ENCODE measurements around the gene SNF8.

- TF ChIP-seq CTCF (IDR thresholded peaks at IDR 0.05; ENCODE audit: extremely low read depth in 1 of 2, insufficient read depth in 1 of 2, low read depth in 1 of 2, low read length in 2 of 2) (no peak), MAX (IDR thresholded peaks at IDR 0.05; ENCODE audit: insufficient read depth, insufficient read length) (no peak), POLR2A (IDR thresholded peaks at IDR 0.05; ENCODE audit: low read depth, low read length) (no peak), EZH2 (IDR thresholded peaks at IDR 0.05; ENCODE audit: borderline replicate concordance, low read depth, low read length, severe bottlenecking) (no peak), POLR2AphosphoS5 (IDR thresholded peaks at IDR 0.05; ENCODE audit: insufficient read depth, low read depth, low read length) (no peak), FOS (IDR thresholded peaks at IDR 0.05; ENCODE audit: borderline replicate concordance, insufficient read depth, low read length) (no peak), MYC (IDR thresholded peaks at IDR 0.05; ENCODE audit: low read depth, low read length) (no peak)
Measured at GRCh38 chr17:48912476-48912875, 32.2 kb downstream of the SNF8 start.
